A549 (cell line): ENCODE data around the gene BCL2L13. TPM values are rescaled to one million over a fixed set of nuclear protein-coding genes. Genes with fewer than 3 reads are reported as not detected.

ENCODE experiments used
- ATAC-seq, 2 experiments: fragments of 200-7000 bp in 1 of 2; fragments of >200 bp in 1 of 2; cut with Nextera tagmentation in 1 of 2; cut with Tn5 transposase in 1 of 2; 3 replicates each; pipeline versions ENCODE4 v1.8.0 to v1.9.1; 2018 to 2020; ENCODE audit warnings: mild to moderate bottlenecking in 1 of 2, moderate library complexity in 1 of 2
- CTCF ChIA-PET: fragments of 300-600 bp; sonication (Branson Sonifier 250); formaldehyde crosslinking; extraction: SDS; loops from one replicate; lab custom pipeline; 2021; ENCODE audit warnings: antibody characterized with exemption, inconsistent platforms; lab: Yijun Ruan, JAX
- POLR2A ChIA-PET: fragments of 350-600 bp; formaldehyde crosslinking; extraction: SDS; loops from one replicate; lab custom pipeline; 2021; ENCODE audit warnings: antibody characterized with exemption, inconsistent platforms; lab: Yijun Ruan, JAX
- DNase-seq, 2 experiments: peaks; one replicate each; pipeline versions ENCODE4 v3.0.0 to v3.0.0-alpha.2; 2011 to 2016; ENCODE audit warnings: low read depth in 1 of 2, low spot score in 1 of 2
- FAIRE-seq: peaks from 2 replicates; lab custom pipeline; 2011; peaks lifted over from hg19 to GRCh38; lab: Jason Lieb, UNC
- H3K27ac ChIP-seq, 2 experiments: fragments of >200 bp; sonication (Bioruptor Twin); formaldehyde crosslinking; 3 replicates each; pipeline ENCODE4 v1.5.1; 2016 to 2017
- H3K4me1 ChIP-seq: fragments of >200 bp; sonication (Bioruptor Twin); formaldehyde crosslinking; 3 replicates; pipeline ENCODE4 v1.6.1; 2016
- H3K4me2 ChIP-seq: fragments of >200 bp; sonication (Bioruptor Twin); formaldehyde crosslinking; 3 replicates; pipeline ENCODE4 v1.6.1; 2016
- H3K4me3 ChIP-seq: fragments of >200 bp; sonication (Bioruptor Twin); formaldehyde crosslinking; 3 replicates; pipeline ENCODE4 v1.5.1; 2016
- H3K9me3 ChIP-seq: fragments of >200 bp; sonication (Bioruptor Twin); formaldehyde crosslinking; 3 replicates; pipeline ENCODE4 v1.6.1; 2016
- CBX8 ChIP-seq: fragments of 200-600 bp; sonication (generic); IDR thresholded peaks from 2 replicates; pipeline ENCODE4 v1.6.1; 2016
- CTCF ChIP-seq: fragments of >200 bp; sonication (Bioruptor Twin); formaldehyde crosslinking; IDR thresholded peaks from 3 replicates; pipeline ENCODE4 v1.5.1; 2016
- ELK1 ChIP-seq: fragments of 150-350 bp; IDR thresholded peaks from 2 replicates; pipeline ENCODE4 v1.6.1; 2014; ENCODE audit warnings: low read depth, mild to moderate bottlenecking, low read length
- HEYL ChIP-seq: fragments of 250-450 bp; sonication (Bioruptor Pico); IDR thresholded peaks from 2 replicates; pipeline ENCODE4 v1.8.0; 2021; ENCODE audit warnings: mild to moderate bottlenecking, moderate library complexity
- HMGXB4 ChIP-seq: fragments of 250-450 bp; sonication (Bioruptor Pico); IDR thresholded peaks from 2 replicates; pipeline ENCODE4 v1.5.0; 2021; ENCODE audit warnings: mild to moderate bottlenecking, moderate library complexity, borderline replicate concordance
- JUN ChIP-seq, 2 experiments: fragments of >200 bp; sonication (Bioruptor Twin); formaldehyde crosslinking; IDR thresholded peaks; 2 replicates in 1 of 2; 3 replicates in 1 of 2; pipeline ENCODE4 v1.6.1; 2016 to 2017
- KDM1A ChIP-seq: fragments of 200-600 bp; sonication (generic); IDR thresholded peaks from 2 replicates; pipeline ENCODE4 v1.6.1; 2016; ENCODE audit warnings: low read depth, mild to moderate bottlenecking
- KDM5A ChIP-seq: fragments of 200-600 bp; sonication (generic); IDR thresholded peaks from 2 replicates; pipeline ENCODE4 v1.6.1; 2016; ENCODE audit warnings: antibody characterized with exemption, mild to moderate bottlenecking
- MAFK ChIP-seq: fragments of 450-650 bp; IDR thresholded peaks from 2 replicates; pipeline ENCODE4 v1.6.1; 2014; ENCODE audit not compliant: partially characterized antibody
- MAX ChIP-seq: IDR thresholded peaks from 2 replicates; pipeline ENCODE4 v1.6.1; 2012
- MAZ ChIP-seq: fragments of 150-350 bp; IDR thresholded peaks from 2 replicates; pipeline ENCODE4 v1.6.1; 2014; ENCODE audit warnings: antibody characterized with exemption, low read depth, low read length, borderline replicate concordance
- NR3C1 ChIP-seq: fragments of >200 bp; sonication (Bioruptor Twin); formaldehyde crosslinking; IDR thresholded peaks from 3 replicates; pipeline ENCODE4 v1.6.1; 2017
- PBX3 ChIP-seq: IDR thresholded peaks from 2 replicates; pipeline ENCODE4 v1.6.1; 2012
- PHF8 ChIP-seq: fragments of 200-600 bp; sonication (generic); IDR thresholded peaks from 2 replicates; pipeline ENCODE4 v1.6.1; 2016; ENCODE audit warnings: low read depth, mild to moderate bottlenecking, antibody characterized with exemption, moderate library complexity, borderline replicate concordance
- RAD21 ChIP-seq, 2 experiments: fragments of >200 bp in 1 of 2; sonication (Bioruptor Twin) in 1 of 2; formaldehyde crosslinking in 1 of 2; IDR thresholded peaks in 1 of 2; conservative IDR thresholded peaks in 1 of 2; 2 replicates in 1 of 2; 3 replicates in 1 of 2; pipeline ENCODE4 v1.6.1; 2012 to 2018; ENCODE audit warnings: inconsistent platforms in 1 of 2
- RCOR1 ChIP-seq: fragments of 150-350 bp; IDR thresholded peaks from 2 replicates; pipeline ENCODE4 v1.6.1; 2014; ENCODE audit warnings: antibody characterized with exemption, low read length, low read depth
- RNF2 ChIP-seq: fragments of 200-600 bp; sonication (generic); IDR thresholded peaks from 2 replicates; pipeline ENCODE4 v1.6.1; 2016; ENCODE audit warnings: low read depth, mild to moderate bottlenecking, antibody characterized with exemption, moderate library complexity, borderline replicate concordance
- SMC3 ChIP-seq: fragments of >200 bp; sonication (Bioruptor Twin); formaldehyde crosslinking; IDR thresholded peaks from 3 replicates; pipeline ENCODE4 v1.6.1; 2018; ENCODE audit warnings: inconsistent platforms
- SREBF2 ChIP-seq: fragments of 450-650 bp; IDR thresholded peaks from 2 replicates; pipeline ENCODE4 v1.6.1; 2014; ENCODE audit warnings: mild to moderate bottlenecking, moderate library complexity
- TP53 ChIP-seq: fragments of 250-450 bp; sonication (Bioruptor Pico); IDR thresholded peaks from 2 replicates; pipeline ENCODE4 v1.5.0; 2021; ENCODE audit warnings: mild to moderate bottlenecking, moderate library complexity
- USF2 ChIP-seq: fragments of 450-650 bp; IDR thresholded peaks from 2 replicates; pipeline ENCODE4 v1.6.1; 2014; ENCODE audit warnings: antibody characterized with exemption
- ZC3H11A ChIP-seq: fragments of 450-650 bp; IDR thresholded peaks from 2 replicates; pipeline ENCODE4 v1.6.1; 2014; ENCODE audit warnings: antibody characterized with exemption, mild to moderate bottlenecking
- ZNF302 ChIP-seq: fragments of 250-450 bp; sonication (Bioruptor Pico); IDR thresholded peaks from 2 replicates; pipeline ENCODE4 v1.9.0; 2021; ENCODE audit warnings: inconsistent platforms, mild to moderate bottlenecking, moderate library complexity
- ZSCAN20 ChIP-seq: fragments of 250-450 bp; sonication (Bioruptor Pico); IDR thresholded peaks from 2 replicates; pipeline ENCODE4 v1.8.0; 2022; ENCODE audit warnings: mild to moderate bottlenecking, moderate library complexity
- WGBS: methylation state at CpG from one replicate; pipeline ENCODE4 v1.1.6; 2017; ENCODE audit errors: missing lambda C conversion rate; 5-methylcytosine and 5-hydroxymethylcytosine counted together
- polyA plus RNA-seq, 4 experiments: library from polyadenylated mRNA; depleted of rRNA in 3 of 4; stranded (reverse); fragments of >200 nt; fragmentation: RNase III in 1 of 4; extraction: RNeasy Plus Mini Kit Qiagen cat#74134 plus additional on column Dnase treatment in 1 of 4; gene quantifications; 2 replicates in 3 of 4; 3 replicates in 1 of 4; pipeline ENCODE4 v1.2.3, GENCODE V29; 2011 to 2017

BCL2L13 gene
- polyA plus RNA-seq, 2 of the 4 experiments (the other 2 are of a cell fraction) = 36.9 to 44.9 TPM

GRCh38 chr22:17607891-17608521 is 30.6 kb upstream of the BCL2L13 start:
- no peak overlapping the region for H3K4me3 ChIP-seq
- POLR2A ChIA-PET = no interaction called here
- TF ChIP-seq PHF8 (no peak), HEYL (no peak), TP53 (CRISPR knock-in tag) (no peak), CTCF (no peak), NR3C1 (no peak)
- TF ChIP-seq, all 56 proteins: peak for 0
- CTCF ChIA-PET = interaction anchor here (1.2 kb wide), 1 partner anchor 19 kb away, joined by 4 read pairs; no protein-coding TSS in a partner anchor
- Histone ChIP-seq H3K4me1 (no peaks in the 10 kb centered on the region), H3K4me2 (no peak overlapping the region), H3K27ac (no peak overlapping the region), H3K9me3 (no peaks in the 10 kb centered on the region)
- no peak for ATAC-seq
- DNase-seq = no peak
- 93% methylated on average over 4 of the region's 4 CpGs for WGBS
- no peak for FAIRE-seq

- TF ChIP-seq SREBF2 (no peak), ELK1 (no peak), SMC3 (no peak), MAZ (no peak), TP53 (CRISPR knock-in tag) (no peak), ZC3H11A (no peak), RCOR1 (no peak), JUN (IDR thresholded peaks at IDR 0.05) (no peak), KDM5A (no peak)
- no peak for ATAC-seq
- H3K4me2 ChIP-seq = no peak overlapping the region
- H3K9me3 ChIP-seq = no peaks in the 10 kb centered on the region
- WGBS = 90% methylated on average over 3 of the region's 3 CpGs
- CTCF ChIA-PET = no interaction called here
- H3K4me3 ChIP-seq = no peak overlapping the region
- DNase-seq = no peak
- no peak overlapping the region for H3K27ac ChIP-seq
- POLR2A ChIA-PET = no interaction called here
- no peaks in the 10 kb centered on the region for H3K4me1 ChIP-seq
- no peak for FAIRE-seq
Observed at GRCh38 chr22:17612057-17612456, 26.5 kb upstream of the BCL2L13 start.

GRCh38 chr22:17613280-17613679 is 25.3 kb upstream of the BCL2L13 start:
- Histone ChIP-seq H3K4me3 (no peak overlapping the region), H3K27ac (no peak overlapping the region), H3K4me1 (no peaks in the 10 kb centered on the region), H3K9me3 (no peaks in the 10 kb centered on the region), H3K4me2 (no peak overlapping the region)
- FAIRE-seq = no peak
- ChIA-PET POLR2A (no interaction called here), CTCF (no interaction called here)
- WGBS = 94% methylated on average over 7 of the region's 7 CpGs
- DNase-seq = no peak
- TF ChIP-seq MAFK (peak; percentile 29), ZNF302 (CRISPR knock-in tag) (no peak), PHF8 (no peak)
- ATAC-seq = no peak

- WGBS = 11% methylated on average over 22 of the region's 24 CpGs
- TF ChIP-seq MAX (no peak), ZSCAN20 (CRISPR knock-in tag) (no peak), HMGXB4 (CRISPR knock-in tag) (no peak), RNF2 (no peak), PBX3 (no peak), KDM1A (no peak), USF2 (no peak), CBX8 (no peak), RAD21 (conservative IDR thresholded peaks at IDR 0.05 in 1 of 2, IDR thresholded peaks at IDR 0.05 in 1 of 2) (no peak)
Observed at GRCh38 chr22:17627961-17628405, 10.6 kb upstream of the BCL2L13 start.

More at GRCh38 chr22:17627961-17628405, 10.6 kb upstream of the BCL2L13 start:
- Histone ChIP-seq H3K4me2 (peak overlapping the region; percentile 86), H3K4me1 (peaks cover 7% of the 10 kb centered on the region; the same call in 2 of the 3 replicates), H3K4me3 (peak overlapping the region; percentile 96), H3K27ac (peak overlapping the region; percentile 90 to 97), H3K9me3 (no peaks in the 10 kb centered on the region)
- no peak for DNase-seq
- POLR2A ChIA-PET = no interaction called here
- no peak; a peak in 1 of 6 replicates for ATAC-seq
- CTCF ChIA-PET = no interaction called here
- FAIRE-seq = no peak
